DOHH2 (cell line): ENCODE data around the gene SLC22A4.

Experiments
- EZH2phosphoT487 ChIP-seq: fragments of 200-600 bp; sonication (generic); IDR thresholded peaks from 2 replicates; pipeline ENCODE4 v1.6.1; 2017; ENCODE audit warnings: borderline replicate concordance, mild to moderate bottlenecking, antibody characterized with exemption, low read length, moderate library complexity, mixed read lengths
- TF ChIP-seq, protein P1 (sequence below): fragments of 200-600 bp; sonication (generic); IDR thresholded peaks from one replicate; pipeline ENCODE4 v1.5.1; 2014; ENCODE audit warnings: antibody characterized with exemption, mild to moderate bottlenecking, low read depth, low read length; ENCODE audit not compliant: poor library complexity, severe bottlenecking

DNA sequence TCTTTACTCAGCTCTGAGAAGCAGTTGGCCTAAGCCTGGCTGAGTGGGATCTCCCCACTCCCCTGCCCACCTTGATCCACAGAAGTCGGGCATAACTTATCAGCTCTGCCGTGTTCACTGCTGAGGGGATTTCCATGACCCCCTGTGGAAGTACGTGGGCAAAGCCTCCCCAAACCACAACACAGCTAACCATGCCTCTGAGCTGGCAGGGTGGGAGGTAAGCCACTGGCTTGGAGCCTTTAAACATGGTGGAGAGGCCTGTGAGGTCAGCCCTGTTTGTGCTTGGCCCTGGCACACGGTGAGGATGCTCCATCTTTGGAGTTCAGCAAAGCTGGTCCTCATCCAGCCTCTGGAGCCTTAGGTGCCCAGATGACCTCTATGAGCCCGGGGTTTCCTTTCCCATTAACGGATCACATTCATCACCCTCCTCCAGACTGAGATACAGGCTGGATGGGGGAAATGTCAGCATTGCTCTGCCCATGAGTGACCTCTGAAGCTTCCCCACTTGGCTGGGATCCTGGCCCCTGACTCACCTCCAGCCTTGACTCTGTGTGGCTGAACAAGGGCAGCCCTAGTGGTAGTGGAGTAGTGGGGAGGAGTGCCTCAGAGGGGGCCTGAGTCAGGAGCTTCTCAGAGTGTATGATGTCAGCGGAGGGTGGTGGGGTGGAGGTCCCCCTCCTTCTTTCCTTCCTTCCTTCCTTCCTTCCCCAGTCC lies 30.5 kb upstream of the SLC22A4 start:
- TF ChIP-seq, protein P1, sequence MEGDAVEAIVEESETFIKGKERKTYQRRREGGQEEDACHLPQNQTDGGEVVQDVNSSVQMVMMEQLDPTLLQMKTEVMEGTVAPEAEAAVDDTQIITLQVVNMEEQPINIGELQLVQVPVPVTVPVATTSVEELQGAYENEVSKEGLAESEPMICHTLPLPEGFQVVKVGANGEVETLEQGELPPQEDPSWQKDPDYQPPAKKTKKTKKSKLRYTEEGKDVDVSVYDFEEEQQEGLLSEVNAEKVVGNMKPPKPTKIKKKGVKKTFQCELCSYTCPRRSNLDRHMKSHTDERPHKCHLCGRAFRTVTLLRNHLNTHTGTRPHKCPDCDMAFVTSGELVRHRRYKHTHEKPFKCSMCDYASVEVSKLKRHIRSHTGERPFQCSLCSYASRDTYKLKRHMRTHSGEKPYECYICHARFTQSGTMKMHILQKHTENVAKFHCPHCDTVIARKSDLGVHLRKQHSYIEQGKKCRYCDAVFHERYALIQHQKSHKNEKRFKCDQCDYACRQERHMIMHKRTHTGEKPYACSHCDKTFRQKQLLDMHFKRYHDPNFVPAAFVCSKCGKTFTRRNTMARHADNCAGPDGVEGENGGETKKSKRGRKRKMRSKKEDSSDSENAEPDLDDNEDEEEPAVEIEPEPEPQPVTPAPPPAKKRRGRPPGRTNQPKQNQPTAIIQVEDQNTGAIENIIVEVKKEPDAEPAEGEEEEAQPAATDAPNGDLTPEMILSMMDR, result no peak
- TF ChIP-seq EZH2phosphoT487, result no peak
